K562 (cell line): Measurements from ENCODE around the gene ACBD4. TPM values are rescaled to one million over a fixed set of nuclear protein-coding genes. Genes with fewer than 3 reads are reported as not detected.
A peak's percentile ranks its signal among the peaks of the same experiment; 100 is the strongest.

Source experiments
- BRD9 ChIP-seq: fragments of 450-650 bp; IDR thresholded peaks from 2 replicates; pipeline ENCODE4 v1.6.1; 2018; ENCODE audit warnings: low read depth; ENCODE audit not compliant: partially characterized antibody
- CBFA2T3 ChIP-seq: fragments of 450-650 bp; IDR thresholded peaks from 2 replicates; pipeline ENCODE4 v1.6.1; 2017
- CEBPB ChIP-seq: fragments of 450-650 bp; IDR thresholded peaks from 2 replicates; pipeline ENCODE4 v1.6.1; 2016; ENCODE audit warnings: missing genetic modification characterization, missing compliant biosample characterization
- ERF ChIP-seq: fragments of 450-650 bp; formaldehyde crosslinking; IDR thresholded peaks from 2 replicates; pipeline ENCODE4 v1.4.0; 2020; ENCODE audit warnings: mild to moderate bottlenecking, mixed read lengths
- ESRRA ChIP-seq: fragments of 450-650 bp; IDR thresholded peaks from 2 replicates; pipeline ENCODE4 v1.6.1; 2014; ENCODE audit warnings: low read depth, mild to moderate bottlenecking, moderate library complexity, borderline replicate concordance
- HLTF ChIP-seq: fragments of 450-650 bp; IDR thresholded peaks from 2 replicates; pipeline ENCODE4 v1.6.1; 2016
- JUNB ChIP-seq: fragments of 450-650 bp; formaldehyde crosslinking; conservative IDR thresholded peaks from 2 replicates; pipeline ENCODE4 v1.4.0; 2020; ENCODE audit warnings: mild to moderate bottlenecking
- KDM4B ChIP-seq, 2 experiments: fragments of 450-650 bp in 1 of 2; sonication (generic) in 1 of 2; IDR thresholded peaks; 2 replicates each; pipeline ENCODE4 v1.6.1; 2016 to 2017; ENCODE audit warnings: borderline replicate concordance in 2 of 2, antibody characterized with exemption in 1 of 2, low read depth in 1 of 2, mild to moderate bottlenecking in 1 of 2
- LCOR ChIP-seq: sonication (generic); formaldehyde crosslinking; IDR thresholded peaks from 2 replicates; pipeline ENCODE4 v1.8.0; 2022; ENCODE audit warnings: mild to moderate bottlenecking, missing genetic modification reagents
- MYBL2 ChIP-seq, 2 experiments: fragments of 450-650 bp in 1 of 2; sonication (generic) in 1 of 2; formaldehyde crosslinking in 1 of 2; IDR thresholded peaks; 2 replicates each; pipeline versions ENCODE4 v1.6.1 to v1.8.1; 2017 to 2022; ENCODE audit warnings: borderline replicate concordance in 1 of 2, inconsistent platforms in 1 of 2, low read depth in 1 of 2, mild to moderate bottlenecking in 1 of 2, missing genetic modification reagents in 1 of 2, moderate library complexity in 1 of 2
- NFE2L1 ChIP-seq: fragments of 450-650 bp; IDR thresholded peaks from 2 replicates; pipeline ENCODE4 v1.6.1; 2016; ENCODE audit warnings: missing genetic modification characterization, low read depth, mild to moderate bottlenecking, missing compliant biosample characterization, moderate library complexity, borderline replicate concordance
- NFIX ChIP-seq: fragments of 250-450 bp; sonication (Bioruptor Pico); IDR thresholded peaks from 2 replicates; pipeline ENCODE4 v1.4.0; 2020; ENCODE audit warnings: low read depth, mild to moderate bottlenecking, moderate library complexity
- PTBP1 ChIP-seq: fragments of 200-400 bp; formaldehyde crosslinking; IDR thresholded peaks from 2 replicates; pipeline ENCODE4 v1.6.1; 2017; ENCODE audit warnings: low read depth, low read length
- RAD51 ChIP-seq: fragments of 450-650 bp; IDR thresholded peaks from 2 replicates; pipeline ENCODE4 v1.7.1; 2016; ENCODE audit warnings: low read depth, mild to moderate bottlenecking, borderline replicate concordance
- SPI1 ChIP-seq: IDR thresholded peaks from 2 replicates; pipeline ENCODE4 v1.6.1; 2011; ENCODE audit warnings: low read depth, low read length, control low read depth, borderline replicate concordance
- TBL1XR1 ChIP-seq, 2 experiments: IDR thresholded peaks; 2 replicates each; pipeline ENCODE4 v1.6.1; 2012; ENCODE audit warnings: improper control_type of control experiment in 2 of 2, low read length in 2 of 2, mild to moderate bottlenecking in 1 of 2
- TCF7 ChIP-seq: sonication (generic); IDR thresholded peaks from 2 replicates; pipeline ENCODE4 v1.6.1; 2016; ENCODE audit warnings: antibody characterized with exemption, borderline replicate concordance
- TSC22D4 ChIP-seq: fragments of 450-650 bp; IDR thresholded peaks from 2 replicates; pipeline ENCODE4 v1.6.1; 2016; ENCODE audit warnings: missing genetic modification characterization, missing biosample characterization, control low read depth
- ZSCAN32 ChIP-seq: fragments of 450-650 bp; formaldehyde crosslinking; IDR thresholded peaks from 2 replicates; pipeline ENCODE4 v1.4.0; 2020; ENCODE audit warnings: mild to moderate bottlenecking, moderate library complexity
- polyA plus RNA-seq, 8 experiments: library from polyadenylated mRNA; depleted of rRNA in 4 of 8; stranded (reverse) in 5 of 8; unstranded in 3 of 8; fragments of >200 nt; fragmentation: Nextera tagmentation in 2 of 8; fragmentation: Illumina TruSeq in 1 of 8; extraction: Ambion mirVana in 2 of 8; extraction: Trizol in 1 of 8; gene quantifications; 2 replicates each; pipeline versions ENCODE4 v1.2.1 to v1.2.3, GENCODE V29; 2011 to 2014; ENCODE audit warnings: inconsistent platforms in 1 of 8, missing spikeins in 1 of 8
- total RNA-seq, 7 experiments: library from RNA; depleted of rRNA in 6 of 7; stranded (reverse); fragments of >200 nt in 6 of 7; fragmentation: Illumina TruSeq in 2 of 7; extraction: Trizol in 2 of 7; gene quantifications; 2 replicates each; pipeline versions ENCODE4 v1.2.1 to v1.2.3, GENCODE V29; 2011 to 2021; ENCODE audit warnings: low replicate concordance in 1 of 7
- TF ChIP-seq, protein P1 (sequence below): fragments of 150-350 bp; IDR thresholded peaks from 2 replicates; pipeline ENCODE4 v1.6.1; 2014; ENCODE audit warnings: low read depth, mild to moderate bottlenecking, low read length, borderline replicate concordance
- TF ChIP-seq, protein P2 (sequence below): fragments of 450-650 bp; IDR thresholded peaks from 2 replicates; pipeline ENCODE4 v1.7.0; 2016; ENCODE audit warnings: borderline replicate concordance
- TF ChIP-seq, protein P3 (sequence below): fragments of 200-800 bp; sonication (Bioruptor generic); IDR thresholded peaks from 2 replicates; pipeline ENCODE4 v1.6.1; 2017; ENCODE audit warnings: missing genetic modification characterization, missing compliant biosample characterization

Gene ACBD4
- total and polyA plus RNA-seq, 9 of the 15 experiments (the other 6 are each of a cell fraction or from before 2014, with no cell fraction given), result 0.14 to 6.9 (median 4.6) TPM

DNA sequence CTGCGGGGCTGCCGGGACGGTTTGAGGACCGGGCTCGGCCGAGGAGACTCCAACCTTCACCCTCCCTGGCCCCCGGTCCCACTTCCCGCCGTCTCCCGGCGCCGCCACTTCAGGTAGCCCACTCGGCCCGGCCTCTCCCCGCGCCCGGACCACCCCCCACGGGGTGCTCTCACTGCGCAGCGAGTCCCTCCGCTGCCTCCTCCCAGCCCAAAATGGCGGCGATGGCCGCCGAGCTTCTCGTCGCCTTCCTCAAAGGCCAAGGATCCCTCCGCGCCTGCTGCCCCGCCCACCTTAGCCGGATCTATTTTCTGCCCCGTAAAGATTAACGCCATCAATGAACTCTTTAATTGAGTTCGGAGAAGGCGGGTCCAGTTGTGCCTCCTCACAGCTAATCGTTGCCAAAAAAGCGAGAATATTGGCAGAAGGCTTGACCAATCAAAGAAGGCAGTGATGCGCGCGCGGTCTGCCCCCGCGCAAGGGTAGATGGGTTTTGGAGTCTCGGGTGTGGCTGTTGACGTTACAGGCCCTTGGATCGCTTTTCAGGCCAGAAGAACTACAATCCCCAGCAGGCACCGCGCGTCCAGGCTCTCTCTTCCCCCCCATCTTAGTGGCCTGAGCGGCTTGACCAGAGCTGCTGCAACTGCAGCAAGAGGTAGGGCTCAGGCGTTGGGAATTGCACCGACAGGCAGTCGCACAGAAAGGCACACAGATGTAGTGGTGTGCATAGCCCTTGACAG lies 26.0 kb downstream of the ACBD4 start, which contains the start of gene HEXIM2 (continued):
- no peak for TF ChIP-seq JUNB (CRISPR knock-in tag)
- TF ChIP-seq, protein P1, sequence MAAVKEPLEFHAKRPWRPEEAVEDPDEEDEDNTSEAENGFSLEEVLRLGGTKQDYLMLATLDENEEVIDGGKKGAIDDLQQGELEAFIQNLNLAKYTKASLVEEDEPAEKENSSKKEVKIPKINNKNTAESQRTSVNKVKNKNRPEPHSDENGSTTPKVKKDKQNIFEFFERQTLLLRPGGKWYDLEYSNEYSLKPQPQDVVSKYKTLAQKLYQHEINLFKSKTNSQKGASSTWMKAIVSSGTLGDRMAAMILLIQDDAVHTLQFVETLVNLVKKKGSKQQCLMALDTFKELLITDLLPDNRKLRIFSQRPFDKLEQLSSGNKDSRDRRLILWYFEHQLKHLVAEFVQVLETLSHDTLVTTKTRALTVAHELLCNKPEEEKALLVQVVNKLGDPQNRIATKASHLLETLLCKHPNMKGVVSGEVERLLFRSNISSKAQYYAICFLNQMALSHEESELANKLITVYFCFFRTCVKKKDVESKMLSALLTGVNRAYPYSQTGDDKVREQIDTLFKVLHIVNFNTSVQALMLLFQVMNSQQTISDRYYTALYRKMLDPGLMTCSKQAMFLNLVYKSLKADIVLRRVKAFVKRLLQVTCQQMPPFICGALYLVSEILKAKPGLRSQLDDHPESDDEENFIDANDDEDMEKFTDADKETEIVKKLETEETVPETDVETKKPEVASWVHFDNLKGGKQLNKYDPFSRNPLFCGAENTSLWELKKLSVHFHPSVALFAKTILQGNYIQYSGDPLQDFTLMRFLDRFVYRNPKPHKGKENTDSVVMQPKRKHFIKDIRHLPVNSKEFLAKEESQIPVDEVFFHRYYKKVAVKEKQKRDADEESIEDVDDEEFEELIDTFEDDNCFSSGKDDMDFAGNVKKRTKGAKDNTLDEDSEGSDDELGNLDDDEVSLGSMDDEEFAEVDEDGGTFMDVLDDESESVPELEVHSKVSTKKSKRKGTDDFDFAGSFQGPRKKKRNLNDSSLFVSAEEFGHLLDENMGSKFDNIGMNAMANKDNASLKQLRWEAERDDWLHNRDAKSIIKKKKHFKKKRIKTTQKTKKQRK, result no peak
- TF ChIP-seq ESRRA, result peak; percentile 58
- no peak for TF ChIP-seq PTBP1
- peak; percentile 27 to 48; a peak in 2 of 4 replicates for TF ChIP-seq TBL1XR1 (IDR thresholded peaks at IDR 0.05; ENCODE audit: low read length in 2 of 2)
- TF ChIP-seq, protein P2, sequence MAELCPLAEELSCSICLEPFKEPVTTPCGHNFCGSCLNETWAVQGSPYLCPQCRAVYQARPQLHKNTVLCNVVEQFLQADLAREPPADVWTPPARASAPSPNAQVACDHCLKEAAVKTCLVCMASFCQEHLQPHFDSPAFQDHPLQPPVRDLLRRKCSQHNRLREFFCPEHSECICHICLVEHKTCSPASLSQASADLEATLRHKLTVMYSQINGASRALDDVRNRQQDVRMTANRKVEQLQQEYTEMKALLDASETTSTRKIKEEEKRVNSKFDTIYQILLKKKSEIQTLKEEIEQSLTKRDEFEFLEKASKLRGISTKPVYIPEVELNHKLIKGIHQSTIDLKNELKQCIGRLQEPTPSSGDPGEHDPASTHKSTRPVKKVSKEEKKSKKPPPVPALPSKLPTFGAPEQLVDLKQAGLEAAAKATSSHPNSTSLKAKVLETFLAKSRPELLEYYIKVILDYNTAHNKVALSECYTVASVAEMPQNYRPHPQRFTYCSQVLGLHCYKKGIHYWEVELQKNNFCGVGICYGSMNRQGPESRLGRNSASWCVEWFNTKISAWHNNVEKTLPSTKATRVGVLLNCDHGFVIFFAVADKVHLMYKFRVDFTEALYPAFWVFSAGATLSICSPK, result no peak
- TF ChIP-seq SPI1, result 0 out of 2 replicates have a peak, but pooled peaks have one; percentile 28
- TF ChIP-seq NFIX (CRISPR knock-in tag), result no peak
- TF ChIP-seq TCF7, result 0 out of 2 replicates have a peak, but pooled peaks have one; percentile 77
- no peak for TF ChIP-seq CBFA2T3
- TF ChIP-seq KDM4B (IDR thresholded peaks at IDR 0.05; ENCODE audit: borderline replicate concordance in 2 of 2, low read depth in 1 of 2), result peak in 1 of 2 experiments; percentile 40; a peak in 1 of 4 replicates
- no peak for TF ChIP-seq HLTF
- no peak for TF ChIP-seq NFE2L1
- peak; percentile 94 for TF ChIP-seq BRD9
- TF ChIP-seq, protein P3, sequence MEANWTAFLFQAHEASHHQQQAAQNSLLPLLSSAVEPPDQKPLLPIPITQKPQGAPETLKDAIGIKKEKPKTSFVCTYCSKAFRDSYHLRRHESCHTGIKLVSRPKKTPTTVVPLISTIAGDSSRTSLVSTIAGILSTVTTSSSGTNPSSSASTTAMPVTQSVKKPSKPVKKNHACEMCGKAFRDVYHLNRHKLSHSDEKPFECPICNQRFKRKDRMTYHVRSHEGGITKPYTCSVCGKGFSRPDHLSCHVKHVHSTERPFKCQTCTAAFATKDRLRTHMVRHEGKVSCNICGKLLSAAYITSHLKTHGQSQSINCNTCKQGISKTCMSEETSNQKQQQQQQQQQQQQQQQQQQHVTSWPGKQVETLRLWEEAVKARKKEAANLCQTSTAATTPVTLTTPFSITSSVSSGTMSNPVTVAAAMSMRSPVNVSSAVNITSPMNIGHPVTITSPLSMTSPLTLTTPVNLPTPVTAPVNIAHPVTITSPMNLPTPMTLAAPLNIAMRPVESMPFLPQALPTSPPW (CRISPR knock-in tag), result peak; percentile 67
- TF ChIP-seq CEBPB (tag), result no peak
- TF ChIP-seq TSC22D4 (tag), result no peak
- peak; percentile 16; the same call in 1 of the 2 replicates for TF ChIP-seq ERF
- TF ChIP-seq ZSCAN32 (CRISPR knock-in tag), result no peak
- no peak for TF ChIP-seq MYBL2 (IDR thresholded peaks at IDR 0.05; ENCODE audit: low read depth)
- TF ChIP-seq MYBL2 (CRISPR knock-in tag; IDR thresholded peaks at IDR 0.05; ENCODE audit: borderline replicate concordance), result no peak
- TF ChIP-seq LCOR (CRISPR knock-in tag), result peak; percentile 69
- no peak for TF ChIP-seq RAD51
